Loucy (cell line): Measurements from ENCODE around the gene BICD2.
A peak's percentile ranks its signal among the peaks of the same experiment; 100 is the strongest.

Experiments
- H2AFZ ChIP-seq: fragments of 200-600 bp; sonication (generic); 2 replicates; pipeline ENCODE4 v1.6.0; 2016; ENCODE audit warnings: antibody characterized with exemption, mild to moderate bottlenecking, low read length, moderate library complexity
- H3F3A ChIP-seq: fragments of 200-600 bp; 2 replicates; pipeline ENCODE4 v1.6.0; 2016; ENCODE audit warnings: antibody characterized with exemption, low read depth, mild to moderate bottlenecking
- H3K27me3 ChIP-seq: fragments of 200-600 bp; sonication (generic); 2 replicates; pipeline ENCODE4 v1.6.1; 2014; ENCODE audit warnings: low read length, mild to moderate bottlenecking; ENCODE audit not compliant: insufficient read depth, poor library complexity, severe bottlenecking
- H3K36me3 ChIP-seq: fragments of 200-600 bp; sonication (generic); 2 replicates; pipeline ENCODE4 v1.6.1; 2016; ENCODE audit warnings: low read length; ENCODE audit not compliant: insufficient read depth
- H3K4me1 ChIP-seq: fragments of 200-600 bp; sonication (generic); 2 replicates; pipeline ENCODE4 v1.5.1; 2014; ENCODE audit warnings: low read length, mild to moderate bottlenecking; ENCODE audit not compliant: insufficient read depth, poor library complexity, severe bottlenecking
- H3K4me2 ChIP-seq: fragments of 200-600 bp; sonication (generic); 2 replicates; pipeline ENCODE4 v1.6.0; 2014; ENCODE audit warnings: antibody characterized with exemption, low read length, low read depth, mild to moderate bottlenecking; ENCODE audit not compliant: poor library complexity, severe bottlenecking
- H3K4me3 ChIP-seq: fragments of 200-600 bp; sonication (generic); 2 replicates; pipeline ENCODE4 v1.5.1; 2014; ENCODE audit warnings: low read length, mild to moderate bottlenecking, mixed read lengths; ENCODE audit not compliant: poor library complexity, severe bottlenecking
- H3K79me2 ChIP-seq: fragments of 200-600 bp; sonication (generic); 2 replicates; pipeline ENCODE4 v1.6.1; 2014; ENCODE audit warnings: low read length; ENCODE audit not compliant: insufficient read depth
- H3K9ac ChIP-seq: fragments of 200-600 bp; sonication (generic); 2 replicates; pipeline ENCODE4 v1.6.0; 2014; ENCODE audit warnings: mild to moderate bottlenecking, low read depth, low read length, moderate library complexity; ENCODE audit not compliant: poor library complexity, severe bottlenecking
- H3K9me2 ChIP-seq: fragments of 200-600 bp; sonication (generic); replicated peaks from 2 replicates; pipeline ENCODE4 v1.6.1; 2016; ENCODE audit warnings: low read depth, low read length, mixed read lengths
- H3K9me3 ChIP-seq: fragments of 200-600 bp; sonication (generic); 2 replicates; pipeline ENCODE4 v1.6.1; 2014; ENCODE audit warnings: mild to moderate bottlenecking, antibody characterized with exemption, low read length, low read depth; ENCODE audit not compliant: insufficient read depth
- H4K20me1 ChIP-seq: fragments of 200-600 bp; sonication (generic); 2 replicates; pipeline ENCODE4 v1.6.0; 2014; ENCODE audit warnings: antibody characterized with exemption, low read length, mild to moderate bottlenecking; ENCODE audit not compliant: insufficient read depth, poor library complexity, severe bottlenecking
- CTCF ChIP-seq: fragments of 200-600 bp; sonication (generic); conservative IDR thresholded peaks from 2 replicates; pipeline ENCODE4 v1.5.1; 2014; ENCODE audit warnings: mild to moderate bottlenecking, antibody characterized with exemption, low read length
- EZH2phosphoT487 ChIP-seq: fragments of 200-600 bp; IDR thresholded peaks from 2 replicates; pipeline ENCODE4 v1.6.1; 2018; ENCODE audit warnings: antibody characterized with exemption, mild to moderate bottlenecking, moderate library complexity, borderline replicate concordance

Gene BICD2

DNA sequence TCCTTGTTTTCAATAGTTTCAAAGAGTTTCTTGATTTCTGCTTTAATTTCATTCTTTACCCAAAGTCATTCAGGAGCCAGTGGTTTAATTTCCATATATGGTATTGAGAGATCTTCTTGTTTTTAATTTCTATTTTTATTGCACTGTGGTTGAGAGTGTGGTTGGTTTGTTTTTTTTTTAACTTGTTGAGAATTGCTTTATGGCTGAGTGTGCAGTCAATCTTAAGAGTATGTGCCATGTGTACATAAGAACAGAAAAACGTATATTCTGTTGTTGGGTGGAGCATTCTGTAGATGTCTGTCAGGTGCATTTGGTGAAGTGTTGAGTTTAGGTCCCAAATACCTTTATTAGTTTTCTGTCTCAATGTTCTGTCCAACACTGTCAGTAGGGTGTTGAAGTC is 68.0 kb downstream of the BICD2 start:
- Histone ChIP-seq H3K9me3 (peaks cover 12% of the 10 kb centered on the region; the same call in 1 of the 2 replicates), H4K20me1 (no peaks in the 10 kb centered on the region), H3K9ac (no peak overlapping the region), H3K79me2 (no peaks in the 10 kb centered on the region), H3K36me3 (no peaks in the 10 kb centered on the region), H2AFZ (no peak overlapping the region), H3K4me3 (no peak overlapping the region), H3K4me2 (no peak overlapping the region), H3F3A (no peaks in the 10 kb centered on the region), H3K9me2 (no peaks in the 10 kb centered on the region), H3K4me1 (peaks cover 10% of the 10 kb centered on the region), H3K27me3 (no peaks in the 10 kb centered on the region)
- TF ChIP-seq EZH2phosphoT487 (no peak), CTCF (no peak)

DNA sequence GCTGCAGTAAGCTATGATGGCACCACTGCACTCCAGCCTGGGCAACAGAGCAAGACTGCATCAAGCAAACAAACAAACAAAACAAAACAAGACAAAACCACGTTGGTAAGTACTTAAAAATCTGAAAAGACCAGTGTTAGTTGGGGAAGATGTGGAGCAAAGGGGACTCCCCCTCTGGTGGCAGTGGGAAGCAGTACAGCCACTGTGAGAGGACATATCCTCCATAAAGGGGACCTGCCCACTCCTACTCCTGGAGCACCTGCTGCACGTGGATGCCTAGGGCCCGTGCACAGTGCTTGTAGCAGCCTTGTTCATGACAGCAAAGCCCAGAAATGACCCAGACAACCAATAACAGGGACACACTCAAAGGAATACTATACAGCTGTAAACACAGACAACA is 77.7 kb downstream of the BICD2 start:
- H3F3A ChIP-seq, result no peaks in the 10 kb centered on the region
- H3K4me2 ChIP-seq, result no peak overlapping the region
- no peak overlapping the region for H2AFZ ChIP-seq
- no peaks in the 10 kb centered on the region for H3K4me1 ChIP-seq
- no peaks in the 10 kb centered on the region for H3K79me2 ChIP-seq
- no peak overlapping the region for H3K9ac ChIP-seq
- H3K9me3 ChIP-seq, result no peaks in the 10 kb centered on the region; the same call in 1 of the 2 replicates
- H4K20me1 ChIP-seq, result no peaks in the 10 kb centered on the region
- no peaks in the 10 kb centered on the region for H3K27me3 ChIP-seq
- no peaks in the 10 kb centered on the region for H3K9me2 ChIP-seq
- no peak overlapping the region for H3K4me3 ChIP-seq
- no peaks in the 10 kb centered on the region for H3K36me3 ChIP-seq
- TF ChIP-seq EZH2phosphoT487, result no peak
- TF ChIP-seq CTCF, result peak; percentile 48; the same call in 1 of the 2 replicates

DNA sequence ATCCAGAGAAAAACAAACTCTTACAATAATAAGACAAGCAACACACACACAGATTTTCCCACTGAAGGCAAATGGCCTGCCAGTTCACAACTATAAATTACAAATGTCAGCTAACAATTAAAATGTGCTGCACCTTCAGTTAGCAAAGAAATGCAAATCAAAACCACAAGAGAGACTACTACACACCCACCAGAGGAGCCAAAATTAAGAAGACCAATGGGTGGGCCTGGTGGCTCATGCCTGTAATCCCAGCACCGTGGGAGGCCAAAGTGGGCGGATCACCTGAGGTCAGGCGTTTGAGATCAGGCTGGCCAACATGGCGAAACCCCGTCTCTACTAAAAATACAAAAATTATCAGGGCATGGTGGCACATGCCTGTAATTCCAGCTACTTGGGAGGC is 79.6 kb downstream of the BICD2 start:
- H4K20me1 ChIP-seq, result no peaks in the 10 kb centered on the region
- no peak overlapping the region for H2AFZ ChIP-seq
- H3K9ac ChIP-seq, result no peak overlapping the region
- no peaks in the 10 kb centered on the region for H3K79me2 ChIP-seq
- no peaks in the 10 kb centered on the region for H3K9me2 ChIP-seq
- H3K4me2 ChIP-seq, result no peak overlapping the region
- no peaks in the 10 kb centered on the region for H3K4me1 ChIP-seq
- H3F3A ChIP-seq, result no peaks in the 10 kb centered on the region
- TF ChIP-seq EZH2phosphoT487 (no peak), CTCF (no peak)
- H3K9me3 ChIP-seq, result no peaks in the 10 kb centered on the region
- H3K4me3 ChIP-seq, result no peak overlapping the region
- H3K36me3 ChIP-seq, result no peaks in the 10 kb centered on the region
- H3K27me3 ChIP-seq, result no peaks in the 10 kb centered on the region
